Activated CD4-positive, alpha-beta T cell treated with anti-CD3 and anti-CD28 coated beads, Interleukin-2, amount 50 U/mL, for 4 hours (primary cell): ENCODE measurements around the gene ELOVL2.

Experiments
- DNase-seq, 2 experiments: peaks; one replicate each; pipeline ENCODE4 v3.0.0-alpha.2; 2020

ELOVL2 gene

DNA sequence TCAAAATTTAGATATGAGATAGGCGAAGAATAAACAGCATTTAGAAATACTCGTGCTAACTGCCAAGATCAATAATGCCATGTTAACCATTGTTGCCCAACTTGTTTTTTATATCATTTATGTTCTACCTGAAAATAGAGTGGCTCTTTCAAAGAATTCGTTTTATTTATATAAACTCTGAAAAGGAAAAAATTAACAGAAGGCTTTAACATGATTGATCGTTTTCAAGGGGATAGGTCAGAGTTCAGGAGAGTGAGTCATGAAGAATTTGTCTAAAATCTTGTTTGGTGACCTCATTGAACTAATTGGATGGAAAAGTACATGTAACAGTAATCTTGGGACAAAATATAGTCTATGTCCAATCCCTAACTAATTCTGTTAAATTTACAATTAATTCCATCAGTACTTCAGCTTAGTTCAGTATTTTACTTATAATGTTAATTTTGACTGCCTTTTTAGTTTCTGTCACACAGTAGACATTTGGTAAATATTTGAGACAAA, 11.1 kb upstream of the ELOVL2 start:
- no peak for DNase-seq

DNA sequence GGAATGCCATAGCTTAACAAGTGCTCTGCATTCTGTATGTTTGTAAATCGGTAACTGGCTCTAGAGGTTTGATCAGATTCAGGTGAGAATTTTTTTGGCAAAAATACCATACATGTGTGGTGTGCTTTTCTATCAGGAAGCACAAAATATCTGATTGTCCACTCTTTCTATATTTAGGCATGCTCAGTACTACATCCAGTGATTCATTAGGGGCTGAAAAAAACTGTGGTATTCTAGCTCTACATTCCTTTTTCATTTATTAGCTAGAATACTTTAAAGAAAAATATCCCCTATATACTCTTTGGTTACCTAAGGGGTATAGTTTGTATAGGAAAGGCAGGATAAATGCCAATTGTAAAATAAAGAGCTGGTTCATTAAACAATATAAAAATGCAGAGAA, 10.6 kb upstream of the ELOVL2 start:
- DNase-seq = no peak

DNA sequence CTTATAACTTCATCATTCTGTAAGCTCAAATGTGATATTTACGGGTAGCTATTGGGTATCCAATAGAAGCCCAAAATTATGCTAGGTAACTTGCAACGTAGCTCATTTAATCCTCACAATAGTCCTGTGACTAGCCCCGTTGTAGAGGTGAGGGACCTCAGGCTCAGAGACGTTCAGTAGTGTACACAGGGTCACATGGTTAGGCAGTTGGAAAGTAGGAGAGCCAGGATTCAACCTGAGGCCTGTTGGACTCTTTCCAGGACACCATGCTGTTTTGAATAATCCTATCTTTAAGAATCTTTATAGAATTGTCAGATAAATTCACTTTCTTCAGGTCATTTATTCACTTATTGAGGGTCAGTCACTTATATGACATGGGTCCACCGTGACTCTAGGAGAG, 9.2 kb upstream of the ELOVL2 start:
- DNase-seq = no peak

DNA sequence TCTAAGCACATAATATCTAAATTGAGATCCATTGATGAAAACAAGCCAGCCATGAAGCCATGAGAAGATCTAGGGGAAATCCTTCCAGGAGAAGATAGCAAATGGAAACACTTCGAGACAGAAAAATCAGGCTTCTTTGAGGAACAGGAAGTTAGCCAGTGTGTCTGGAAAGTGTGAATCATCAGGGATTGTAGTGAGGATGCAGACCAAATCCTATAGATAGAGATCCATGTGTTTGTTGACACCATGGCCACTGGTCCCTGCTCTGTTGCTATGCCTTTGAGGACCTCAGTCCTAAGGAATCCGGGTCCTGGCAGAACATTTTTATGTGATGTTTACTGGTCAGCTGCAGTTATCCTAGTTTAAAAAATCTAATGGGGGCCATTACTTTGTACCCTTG, 6.6 kb upstream of the ELOVL2 start:
- DNase-seq = no peak

DNA sequence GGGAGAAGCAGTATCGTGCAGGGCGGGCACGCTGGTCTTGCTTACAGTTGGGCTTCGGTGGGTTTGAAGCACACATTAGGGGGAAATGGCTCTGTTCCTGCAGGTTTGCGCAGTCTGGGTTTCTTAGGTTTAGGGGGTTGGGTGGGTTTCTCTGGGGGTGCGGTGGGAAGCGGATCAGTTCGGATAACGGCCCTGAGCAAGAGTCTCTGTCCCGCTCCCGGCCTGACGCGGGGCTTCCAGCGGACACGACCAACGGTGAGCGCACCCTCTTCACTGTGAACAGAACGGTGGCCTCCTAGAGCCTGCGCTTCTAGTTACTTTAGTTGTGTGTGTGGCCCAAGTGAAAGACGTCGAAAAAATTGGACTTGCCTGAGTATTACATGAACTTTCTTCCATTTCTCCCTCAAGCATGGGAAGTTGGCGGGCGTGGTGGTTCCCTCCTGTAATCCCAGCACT, 635 bp upstream of the ELOVL2 start:
- no peak for DNase-seq

DNA sequence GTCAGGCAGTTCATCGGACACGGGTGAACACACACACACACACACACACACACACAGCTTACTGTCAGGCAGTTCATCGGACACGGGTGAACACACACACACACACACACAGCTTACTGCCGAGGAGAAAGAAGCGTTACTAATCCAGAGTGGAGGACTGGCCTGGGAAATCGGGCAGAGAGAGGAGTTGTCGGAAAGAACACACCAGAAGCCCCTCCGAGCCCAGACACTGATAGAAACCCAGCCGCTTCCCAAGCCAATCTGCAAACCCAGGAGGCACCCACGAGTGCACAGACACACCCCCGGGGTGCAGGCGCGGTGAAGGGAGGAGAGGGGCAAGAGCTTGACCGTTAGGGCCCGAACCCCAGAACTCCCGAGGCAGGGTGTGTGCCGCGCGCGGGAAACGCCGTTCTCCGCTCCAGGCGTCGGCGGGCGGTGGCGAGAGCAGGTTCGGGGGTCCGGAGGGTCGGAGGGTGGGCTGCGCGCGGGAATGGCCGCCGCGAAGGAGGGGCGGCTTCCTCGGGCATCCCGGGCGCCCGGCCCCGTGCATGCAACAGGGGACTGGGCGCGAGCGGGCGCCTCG, 636 bp downstream of the ELOVL2 start:
- no peak for DNase-seq

DNA sequence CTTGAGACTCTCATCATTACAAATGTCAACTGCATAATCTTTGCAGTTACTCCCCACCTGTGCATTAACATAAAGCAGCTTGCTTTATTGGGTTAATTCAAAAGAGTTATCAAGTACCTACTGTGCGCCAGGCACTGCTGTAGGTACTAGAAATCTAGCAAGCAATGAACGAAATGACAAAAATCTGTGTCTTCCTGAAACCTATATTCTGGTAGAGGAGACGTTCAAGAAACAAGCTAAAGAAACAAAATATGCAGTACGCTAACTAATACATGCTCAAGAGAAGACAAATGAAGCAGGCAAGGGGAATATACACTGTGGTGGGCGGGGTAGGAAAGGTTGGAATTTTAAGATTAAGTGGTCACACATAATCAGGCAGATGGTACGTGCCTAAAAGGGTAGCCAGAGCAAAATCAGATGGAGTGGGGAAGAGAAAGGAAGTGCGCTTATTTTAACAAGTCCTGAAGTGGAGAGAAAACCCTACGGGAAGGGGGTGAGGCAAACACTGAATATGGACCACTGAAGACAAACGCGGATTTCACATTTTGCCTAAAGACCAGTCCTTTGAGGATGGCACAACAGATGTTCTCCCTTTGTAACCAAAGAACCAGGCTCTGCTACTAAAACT, 1.2 kb downstream of the ELOVL2 start:
- DNase-seq = no peak

DNA sequence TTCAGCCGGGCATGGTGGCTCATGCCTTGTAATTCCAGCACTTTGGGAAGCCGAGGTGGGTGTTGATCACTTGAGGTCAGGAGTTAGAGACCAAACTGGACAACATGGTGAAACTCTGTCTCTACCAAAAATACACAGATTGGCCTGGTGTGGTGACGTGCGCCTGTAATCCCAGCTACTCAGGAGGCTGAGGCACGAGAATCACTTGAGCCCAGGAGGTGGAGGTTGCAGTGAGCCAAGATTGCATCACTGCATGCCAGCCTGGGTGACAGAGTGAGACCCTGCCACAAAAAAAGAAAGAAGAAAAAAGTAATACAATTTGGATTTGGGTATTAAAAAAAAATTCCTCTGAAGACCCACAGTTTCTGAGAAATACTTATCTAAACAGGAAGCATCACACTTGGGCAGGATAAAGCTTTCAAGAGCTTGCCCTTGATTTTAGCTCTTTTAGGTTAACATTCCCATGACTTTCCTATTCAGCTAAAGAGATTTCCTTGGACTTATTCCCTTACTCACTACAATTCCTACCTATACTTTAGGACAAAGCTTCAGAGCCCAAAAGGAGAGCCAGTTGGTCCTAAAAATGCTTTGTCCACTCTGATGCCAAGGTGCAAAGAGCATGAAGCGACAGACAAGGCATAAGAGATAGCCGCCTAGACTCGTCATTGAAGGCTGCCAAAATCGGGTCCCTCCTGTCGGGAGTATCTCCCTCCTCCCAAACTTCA, 1.9 kb downstream of the ELOVL2 start:
- no peak for DNase-seq

DNA sequence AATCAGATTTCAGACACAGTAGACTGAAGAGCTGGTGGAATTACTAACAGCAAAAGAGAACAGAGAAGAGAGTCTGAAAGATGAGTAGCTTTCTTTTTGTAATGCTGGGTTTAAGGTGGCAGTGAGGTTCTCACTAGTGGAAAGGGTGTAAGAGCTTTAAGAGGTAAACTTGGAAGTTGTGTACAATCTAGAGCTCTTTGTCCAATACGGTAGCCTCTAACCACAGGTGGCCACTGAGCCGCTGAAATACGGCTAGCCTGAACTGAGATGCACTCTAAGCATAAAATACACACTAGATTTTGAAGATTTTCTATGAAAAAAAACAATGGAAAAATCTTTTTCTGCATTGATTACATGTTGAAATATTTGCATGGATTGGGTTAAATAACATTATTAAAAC, 4.0 kb downstream of the ELOVL2 start:
- no peak for DNase-seq

DNA sequence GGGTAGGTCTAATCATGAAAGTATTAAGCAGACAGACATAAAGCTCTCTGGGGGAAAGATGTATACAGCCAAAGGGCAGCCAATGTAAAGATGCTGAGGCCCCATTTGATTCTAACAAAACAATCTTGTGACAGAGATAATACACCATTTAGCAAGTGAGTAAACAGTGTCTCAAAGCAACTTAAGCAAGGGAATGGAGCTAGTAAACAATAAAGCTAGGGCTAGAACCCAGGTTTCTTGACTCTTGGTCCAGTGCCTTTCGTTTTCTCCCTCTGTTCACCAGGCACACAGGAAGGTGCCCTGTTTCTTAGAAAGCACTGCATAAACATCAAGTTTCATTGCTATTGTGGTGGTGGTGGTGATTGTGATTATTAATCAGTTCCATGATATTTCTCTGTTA, 5.1 kb downstream of the ELOVL2 start:
- DNase-seq = no peak

DNA sequence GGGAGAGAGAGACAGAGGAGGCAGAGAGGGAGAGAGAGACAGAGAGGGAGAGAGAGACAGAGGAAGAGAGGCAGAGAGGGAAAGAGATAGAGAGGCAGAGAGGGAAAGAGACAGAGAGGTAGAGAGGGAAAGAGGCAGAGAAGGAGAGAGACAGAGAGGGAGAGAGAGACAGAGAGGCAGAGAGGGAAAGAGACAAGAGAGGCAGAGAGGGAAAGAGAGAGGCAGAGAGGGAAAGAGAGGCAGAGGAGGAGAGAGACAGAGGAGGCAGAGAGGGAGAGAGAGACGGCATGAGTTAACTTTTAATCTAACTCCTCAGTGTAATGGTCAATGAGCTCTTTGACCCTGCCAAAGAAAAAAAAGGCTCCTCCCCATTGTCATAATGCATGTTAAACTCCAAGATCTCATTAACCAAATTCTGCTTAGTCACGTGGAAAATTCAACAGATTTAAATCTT, 7.1 kb downstream of the ELOVL2 start:
- DNase-seq = no peak

DNA sequence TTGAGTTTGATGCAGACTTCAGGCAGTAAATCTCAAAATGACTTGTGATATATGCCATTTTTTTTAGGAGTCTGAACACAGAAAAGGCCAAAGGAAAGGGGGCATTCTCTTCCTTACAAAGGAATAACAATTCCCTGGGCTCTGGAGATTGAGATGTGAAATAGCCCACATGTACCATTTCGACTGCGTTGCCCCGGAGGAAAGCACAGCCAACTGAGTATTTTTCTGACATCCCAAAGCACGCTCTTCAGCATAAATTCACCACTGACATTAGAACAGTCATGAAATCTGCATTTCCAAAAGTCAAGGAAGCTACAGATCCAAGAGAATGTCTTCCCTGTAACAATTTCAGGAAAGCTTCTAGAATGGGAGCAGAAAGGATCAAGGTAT, 7.8 kb downstream of the ELOVL2 start:
- DNase-seq = no peak

DNA sequence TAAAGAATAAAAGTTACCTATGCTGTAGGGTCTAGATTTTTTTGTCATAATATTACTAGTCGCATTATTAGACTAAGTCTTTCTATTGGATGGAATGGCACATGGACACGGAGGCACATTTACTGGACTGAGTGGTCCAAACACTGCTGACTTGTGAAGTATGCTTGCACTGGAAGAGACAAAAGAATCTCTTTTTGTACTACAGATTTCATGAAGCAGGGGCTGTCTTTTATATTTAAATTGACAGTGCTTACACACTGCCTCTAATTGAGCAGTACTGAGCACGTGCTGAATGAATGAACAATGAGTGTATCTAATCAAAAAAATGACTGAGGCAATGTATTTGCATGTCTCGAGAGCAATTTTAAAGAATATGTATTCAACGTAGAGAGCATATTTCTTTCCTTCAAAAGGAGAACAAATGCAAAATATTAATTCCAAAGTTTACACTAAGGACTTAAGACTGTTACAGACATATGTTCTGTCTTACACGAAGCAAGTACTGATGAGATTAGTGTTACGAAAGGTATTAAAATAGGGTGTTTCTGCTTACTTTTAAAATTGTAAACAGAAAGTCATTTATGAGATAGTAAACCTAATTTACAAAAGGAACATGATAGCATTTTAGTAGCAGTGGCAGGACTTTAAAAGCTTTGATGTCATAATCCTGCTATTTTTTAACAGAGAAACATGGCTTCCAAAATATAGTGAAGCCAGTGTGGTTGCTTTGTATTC, 8.3 kb downstream of the ELOVL2 start:
- no peak for DNase-seq

DNA sequence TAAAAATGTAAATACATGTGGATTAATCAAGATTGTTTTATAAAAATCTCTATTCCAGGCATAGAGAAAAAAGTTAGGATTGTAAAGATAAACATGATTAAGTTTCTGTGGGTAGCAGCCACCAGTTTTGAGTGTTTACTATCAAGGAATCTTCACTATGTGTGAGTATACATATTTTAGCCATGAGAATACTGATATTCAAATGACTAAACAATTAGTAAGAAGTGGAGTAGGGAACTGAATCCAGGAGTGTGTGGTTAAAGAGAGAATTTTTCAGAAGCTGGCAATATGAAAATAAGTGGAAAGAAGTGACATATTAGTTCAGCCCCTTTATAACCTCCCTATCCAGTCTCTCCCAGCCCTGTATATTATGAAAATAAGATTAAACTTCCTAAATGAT, 10.3 kb downstream of the ELOVL2 start:
- DNase-seq = no peak

DNA sequence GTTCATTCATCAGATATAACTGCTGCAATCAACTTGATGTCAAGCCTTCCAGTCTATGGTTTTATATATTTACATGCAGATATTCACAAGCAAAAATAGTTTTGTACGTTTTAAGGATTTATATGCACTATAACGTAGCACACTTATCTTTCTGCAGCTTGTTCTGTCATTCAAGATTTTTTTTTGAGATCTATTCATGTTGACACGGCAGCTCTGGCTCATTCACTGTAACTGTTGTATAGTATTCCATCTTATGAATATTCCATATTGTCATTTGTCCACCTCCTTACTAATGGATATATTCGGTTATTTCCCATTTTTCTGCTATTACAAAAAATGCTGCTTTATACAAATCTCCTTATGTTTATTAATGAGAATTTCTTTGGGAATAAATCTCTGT, 13.2 kb downstream of the ELOVL2 start:
- no peak for DNase-seq

DNA sequence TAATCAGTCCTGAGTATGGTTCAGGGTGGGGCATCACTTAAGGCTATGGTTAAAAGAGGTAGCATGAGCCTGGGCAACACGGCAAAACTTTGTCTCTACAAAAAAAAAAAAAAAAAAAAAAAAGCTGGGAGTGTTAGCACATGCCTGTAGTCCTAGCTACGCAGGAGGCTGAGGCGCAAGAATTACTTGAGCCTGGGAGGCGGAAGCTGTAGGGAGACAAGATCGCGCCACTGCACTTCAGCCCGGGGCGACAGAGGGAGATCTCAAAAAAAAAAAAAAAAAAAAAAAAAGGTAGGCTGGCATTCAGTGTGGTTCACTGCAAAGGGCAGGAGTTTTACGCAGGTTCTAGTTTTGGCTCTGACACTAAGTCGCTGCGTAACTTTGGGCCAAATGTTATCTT, 15.1 kb downstream of the ELOVL2 start:
- DNase-seq = no peak

DNA sequence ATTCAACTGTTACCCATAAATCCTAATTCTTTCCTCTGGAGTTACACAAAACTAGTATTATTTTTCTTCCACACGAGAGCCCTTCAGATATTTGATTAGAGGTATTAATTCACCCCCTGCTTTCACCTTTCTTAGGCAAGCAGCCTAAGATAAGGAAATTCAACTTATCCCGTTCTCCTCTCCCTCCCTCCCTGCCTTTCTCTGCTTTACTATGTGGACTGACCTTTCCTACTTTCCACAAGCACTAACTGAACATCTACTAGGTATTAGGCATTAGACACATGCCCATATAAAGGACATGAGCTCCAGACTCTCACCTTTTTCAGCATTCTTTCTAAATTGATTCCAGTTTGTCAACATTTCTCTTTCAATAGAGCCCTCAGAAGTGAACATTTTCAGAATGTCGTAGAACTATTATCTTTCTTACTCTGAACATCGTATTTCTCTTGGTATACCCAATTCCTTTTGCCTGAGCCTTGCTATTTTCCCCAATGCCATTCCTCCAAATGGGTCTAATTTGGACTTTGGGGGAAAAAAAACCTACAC, 16.5 kb downstream of the ELOVL2 start:
- DNase-seq = no peak

DNA sequence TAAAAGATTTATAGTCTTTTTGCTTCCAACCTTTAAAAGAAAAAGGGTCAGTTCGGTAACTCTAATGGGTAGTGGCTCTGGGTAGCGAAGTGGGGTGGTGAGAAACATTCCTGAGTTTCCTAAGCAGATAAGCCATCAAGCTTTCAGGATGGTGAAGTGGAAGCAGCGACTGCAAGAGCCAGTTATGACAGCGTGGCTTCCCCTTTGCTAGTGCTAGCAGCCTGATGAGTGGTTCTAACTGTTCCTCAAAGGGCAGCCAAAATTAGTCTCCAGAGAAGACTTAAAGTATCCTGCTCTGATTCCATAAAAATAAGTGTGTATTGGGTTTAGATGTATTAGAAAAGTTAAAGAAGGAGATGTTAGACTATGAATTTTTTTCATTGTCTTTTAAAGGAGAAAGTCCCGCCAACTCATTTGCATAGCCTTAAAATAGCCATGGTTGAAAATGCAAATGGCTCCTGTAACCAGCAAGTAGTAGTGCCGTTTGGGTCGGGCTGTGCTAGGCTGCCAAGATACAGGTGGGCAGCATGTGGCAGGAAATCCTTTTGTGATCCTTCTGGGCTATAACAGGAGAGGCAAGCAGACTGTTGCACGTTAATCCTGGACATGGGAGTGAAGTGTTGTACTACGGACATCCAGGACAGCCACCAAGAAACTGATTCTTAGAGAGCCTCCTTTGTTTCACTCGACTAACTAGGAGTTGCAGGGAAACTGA, 18.0 kb downstream of the ELOVL2 start:
- DNase-seq = no peak

DNA sequence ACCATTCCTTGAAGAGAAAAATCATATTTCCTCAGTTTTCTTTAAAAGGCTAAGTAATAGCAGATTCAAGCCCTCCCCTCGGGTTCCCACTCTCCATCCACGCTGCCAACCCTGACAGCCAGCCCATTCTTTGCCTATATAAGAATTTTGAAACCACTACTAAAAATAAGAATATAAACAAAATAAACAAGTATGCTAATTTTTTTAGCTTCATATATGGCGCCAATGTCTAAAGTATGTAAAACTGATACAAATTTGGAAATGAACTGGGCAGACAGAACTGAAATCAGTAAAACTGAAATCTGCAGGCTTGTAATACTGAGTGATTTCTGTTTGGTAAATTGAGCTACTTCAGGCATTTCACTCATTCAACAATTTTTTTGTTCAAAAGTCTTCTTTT, 19.0 kb downstream of the ELOVL2 start:
- no peak for DNase-seq

DNA sequence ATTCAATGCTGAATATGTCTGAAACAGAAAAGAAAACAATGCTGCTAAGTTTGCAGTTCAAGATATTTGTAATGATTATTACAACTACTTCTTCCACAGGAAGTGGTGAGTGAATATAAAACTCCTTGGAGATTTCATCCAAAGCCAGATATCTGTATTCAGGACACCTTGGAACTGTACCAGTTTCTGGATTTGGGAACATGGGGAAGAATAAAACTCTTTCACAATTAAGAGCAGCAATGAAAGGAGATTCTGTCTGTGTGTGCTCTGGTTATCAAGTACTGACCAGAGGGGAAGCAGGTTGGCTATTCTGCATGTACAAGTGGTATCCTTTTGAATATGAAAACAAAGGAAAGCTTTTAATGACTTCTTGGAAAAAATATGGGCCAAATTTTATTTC, 21.1 kb downstream of the ELOVL2 start:
- DNase-seq = no peak

DNA sequence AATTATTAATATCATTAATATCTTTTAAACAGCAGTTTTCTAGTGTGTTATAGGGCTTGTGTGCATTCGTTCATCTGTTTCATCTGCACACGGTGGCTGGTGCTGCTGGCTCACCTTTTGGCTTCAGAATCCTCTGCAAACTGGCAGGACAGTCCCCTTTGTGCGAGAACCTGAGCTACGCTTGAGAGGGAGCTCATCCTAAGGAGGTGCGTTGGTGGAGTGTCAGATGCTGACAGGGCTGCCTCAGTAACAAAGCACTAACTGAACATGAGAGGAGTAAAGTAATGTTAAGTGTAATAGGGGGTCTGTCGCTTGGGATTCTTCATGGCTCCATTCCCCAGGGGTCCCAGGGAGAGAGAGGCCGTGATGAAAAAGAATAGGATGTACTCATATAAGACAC, 22.4 kb downstream of the ELOVL2 start:
- no peak for DNase-seq

DNA sequence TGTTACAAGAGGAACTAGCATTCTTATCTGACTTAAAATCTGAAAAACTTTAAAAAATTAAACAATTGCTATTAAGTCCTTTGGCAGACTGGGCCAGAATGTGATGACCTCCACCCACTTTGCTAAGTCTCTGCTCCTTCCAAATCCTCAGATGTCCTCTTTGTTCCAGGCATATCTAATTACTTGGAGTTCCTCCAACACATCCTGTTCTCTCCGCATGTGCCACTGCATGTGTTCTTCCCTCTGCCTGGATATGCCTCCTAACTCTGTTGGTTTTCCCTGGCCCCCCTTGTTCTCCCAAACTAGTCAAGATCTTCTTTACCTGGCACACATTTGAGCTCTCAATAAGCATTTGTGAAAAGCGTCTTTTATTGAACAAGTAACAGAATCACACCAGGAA, 23.1 kb downstream of the ELOVL2 start:
- no peak for DNase-seq

DNA sequence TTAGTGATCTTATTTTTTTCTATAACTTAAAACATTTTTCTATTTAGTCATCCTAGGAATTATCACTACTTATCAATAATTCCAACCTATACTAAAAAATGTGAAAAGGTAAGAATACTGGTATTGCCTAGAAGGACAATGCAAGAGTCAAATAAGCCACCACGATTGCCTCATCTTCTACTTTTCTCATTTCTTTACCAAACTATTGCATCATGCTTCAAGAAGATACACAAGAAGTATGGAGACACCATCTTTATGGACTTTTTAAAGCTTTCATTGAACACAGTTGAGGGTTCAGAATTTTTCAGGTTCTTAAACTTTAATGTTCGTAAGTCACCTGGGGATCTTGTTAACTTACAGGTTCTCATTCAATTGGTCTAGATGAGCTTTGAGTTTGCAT, 25.9 kb downstream of the ELOVL2 start:
- no peak for DNase-seq
